H1 (cell line): ENCODE data around the gene DYNC2H1.

ENCODE experiments used
- GABPA ChIP-seq: IDR thresholded peaks from 2 replicates; pipeline ENCODE4 v1.6.1; 2011; ENCODE audit warnings: mild to moderate bottlenecking, low read length, moderate library complexity, borderline replicate concordance; ENCODE audit not compliant: insufficient read depth
- GTF2F1 ChIP-seq: IDR thresholded peaks from 2 replicates; pipeline ENCODE4 v1.6.1; 2012; ENCODE audit warnings: low read depth, low read length, improper control_type of control experiment, borderline replicate concordance
- JUND ChIP-seq: IDR thresholded peaks from 2 replicates; pipeline ENCODE4 v1.6.1; 2011; ENCODE audit warnings: mild to moderate bottlenecking, improper control_type of control experiment, low read length
- POLR2A ChIP-seq, 2 experiments: IDR thresholded peaks; 1 replicate in 1 of 2; 2 replicates in 1 of 2; pipeline ENCODE4 v1.6.1; 2011; ENCODE audit warnings: low read depth in 2 of 2, low read length in 2 of 2, mild to moderate bottlenecking in 2 of 2; ENCODE audit errors: control extremely low read depth in 1 of 2
- POU5F1 ChIP-seq: IDR thresholded peaks from 2 replicates; pipeline ENCODE4 v1.6.1; 2011; ENCODE audit warnings: low read depth, mild to moderate bottlenecking, low read length, moderate library complexity
- TF ChIP-seq, protein P1 (sequence below), 3 experiments: IDR thresholded peaks; 1 replicate in 2 of 3; 2 replicates in 1 of 3; pipeline versions ENCODE4 v1.5.1 to v1.6.1; 2011; ENCODE audit warnings: low read length in 3 of 3, mild to moderate bottlenecking in 3 of 3, inconsistent platforms in 2 of 3, low read depth in 1 of 3, moderate library complexity in 1 of 3; ENCODE audit not compliant: insufficient read depth in 1 of 3; ENCODE audit errors: control extremely low read depth in 1 of 3

DNA sequence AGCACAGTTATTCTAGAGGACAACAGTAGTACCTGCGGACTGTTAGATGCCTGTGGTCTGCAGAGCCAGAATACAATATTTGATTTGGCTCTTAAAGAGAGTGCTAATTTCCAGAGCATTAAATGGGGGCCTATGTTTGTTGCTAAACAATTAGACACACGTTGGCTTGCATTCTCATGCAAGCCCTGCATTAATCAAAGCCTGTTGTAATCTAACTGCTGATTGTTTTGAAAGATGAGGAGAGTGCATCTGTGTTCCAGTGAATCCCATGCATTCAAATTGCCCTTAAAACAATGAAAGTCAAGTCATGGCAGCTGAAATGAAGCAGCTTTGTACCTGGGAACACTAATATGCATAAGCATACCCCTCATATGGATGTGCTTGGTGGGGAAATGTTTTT lies 419.4 kb downstream of the DYNC2H1 start:
- TF ChIP-seq POLR2A (IDR thresholded peaks at IDR 0.05; ENCODE audit: control extremely low read depth in 1 of 2, low read depth in 2 of 2, low read length in 2 of 2) = no peak
- TF ChIP-seq, protein P1, sequence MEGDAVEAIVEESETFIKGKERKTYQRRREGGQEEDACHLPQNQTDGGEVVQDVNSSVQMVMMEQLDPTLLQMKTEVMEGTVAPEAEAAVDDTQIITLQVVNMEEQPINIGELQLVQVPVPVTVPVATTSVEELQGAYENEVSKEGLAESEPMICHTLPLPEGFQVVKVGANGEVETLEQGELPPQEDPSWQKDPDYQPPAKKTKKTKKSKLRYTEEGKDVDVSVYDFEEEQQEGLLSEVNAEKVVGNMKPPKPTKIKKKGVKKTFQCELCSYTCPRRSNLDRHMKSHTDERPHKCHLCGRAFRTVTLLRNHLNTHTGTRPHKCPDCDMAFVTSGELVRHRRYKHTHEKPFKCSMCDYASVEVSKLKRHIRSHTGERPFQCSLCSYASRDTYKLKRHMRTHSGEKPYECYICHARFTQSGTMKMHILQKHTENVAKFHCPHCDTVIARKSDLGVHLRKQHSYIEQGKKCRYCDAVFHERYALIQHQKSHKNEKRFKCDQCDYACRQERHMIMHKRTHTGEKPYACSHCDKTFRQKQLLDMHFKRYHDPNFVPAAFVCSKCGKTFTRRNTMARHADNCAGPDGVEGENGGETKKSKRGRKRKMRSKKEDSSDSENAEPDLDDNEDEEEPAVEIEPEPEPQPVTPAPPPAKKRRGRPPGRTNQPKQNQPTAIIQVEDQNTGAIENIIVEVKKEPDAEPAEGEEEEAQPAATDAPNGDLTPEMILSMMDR (IDR thresholded peaks at IDR 0.05; ENCODE audit: control extremely low read depth in 1 of 3, insufficient read depth in 1 of 3, low read depth in 1 of 3, low read length in 3 of 3) = no peak
- TF ChIP-seq POU5F1 = no peak
- TF ChIP-seq GTF2F1 = no peak
- TF ChIP-seq JUND = no peak
- TF ChIP-seq GABPA = no peak
